K562 (cell line): ENCODE results near the gene MYO3B. TPM values are rescaled to one million over a fixed set of nuclear protein-coding genes. Genes with fewer than 3 reads are reported as not detected.

Source experiments
- ATAC-seq: fragments of 200-7000 bp; cut with Tn5 transposase; 3 replicates; pipeline ENCODE4 v1.9.1; 2020; ENCODE audit warnings: moderate library complexity
- BruUV-seq: library from RNA; stranded (reverse); fragments of 400-500 nt; replicated peaks from 2 replicates; lab custom pipeline; 2021; lab: Mats Ljungman, UMichigan
- CTCF ChIA-PET: fragments of 300-600 bp; formaldehyde crosslinking; extraction: SDS; loops from one replicate; lab custom pipeline; 2021; ENCODE audit warnings: low intra/inter-chr PET ratio; lab: Yijun Ruan, JAX
- POLR2A ChIA-PET: fragments of 300-600, 350-650 bp; sonication (Branson Sonifier 250); formaldehyde crosslinking; extraction: SDS; loops from one replicate; lab custom pipeline; 2021; ENCODE audit warnings: antibody characterized with exemption, inconsistent platforms; lab: Yijun Ruan, JAX
- DNase-seq, 4 experiments: peaks; one replicate each; pipeline versions ENCODE4 v3.0.0 to v3.0.0-alpha.2; 2011 to 2018; ENCODE audit warnings: low spot score in 3 of 4, mixed read lengths in 3 of 4; ENCODE audit errors: extremely low read depth in 1 of 4
- FAIRE-seq: peaks from 2 replicates; lab custom pipeline; 2011; peaks lifted over from hg19 to GRCh38; lab: Jason Lieb, UNC
- H2AFZ ChIP-seq: 2 replicates; pipeline ENCODE4 v1.6.0; 2011; ENCODE audit warnings: low read depth, low read length, control low read depth, inconsistent platforms
- H3K27ac ChIP-seq: fragments of 200-600 bp; 3 replicates; pipeline ENCODE4 v1.8.0; 2011; ENCODE audit warnings: low read depth, mild to moderate bottlenecking, control low read depth, inconsistent platforms, low read length, moderate library complexity, mixed read lengths; ENCODE audit errors: extremely low read depth
- H3K27me3 ChIP-seq, 2 experiments: fragments of 300-600 bp in 1 of 2; 2 replicates in 1 of 2; 3 replicates in 1 of 2; pipeline versions ENCODE4 v1.6.0 to v1.8.0; 2011; ENCODE audit warnings: inconsistent platforms in 2 of 2, low read length in 2 of 2, mild to moderate bottlenecking in 1 of 2, mixed read lengths in 1 of 2, moderate library complexity in 1 of 2; ENCODE audit not compliant: control insufficient read depth in 2 of 2, insufficient read depth in 2 of 2
- H3K36me3 ChIP-seq: fragments of 300-600 bp; 3 replicates; pipeline ENCODE4 v1.8.0; 2011; ENCODE audit warnings: mild to moderate bottlenecking, low read length, inconsistent platforms; ENCODE audit not compliant: control insufficient read depth, insufficient read depth
- H3K4me1 ChIP-seq, 2 experiments: fragments of 200-600 bp in 1 of 2; replicated peaks in 1 of 2; 2 replicates in 1 of 2; 3 replicates in 1 of 2; pipeline versions ENCODE4 v1.5.1 to v1.8.0; 2011; ENCODE audit warnings: inconsistent platforms in 2 of 2, low read length in 2 of 2, mild to moderate bottlenecking in 1 of 2, mixed read lengths in 1 of 2, moderate library complexity in 1 of 2; ENCODE audit not compliant: control insufficient read depth in 2 of 2, insufficient read depth in 2 of 2
- H3K4me2 ChIP-seq: 2 replicates; pipeline ENCODE4 v1.6.1; 2011; ENCODE audit warnings: low read length, control low read depth, inconsistent platforms, mixed read lengths; ENCODE audit not compliant: insufficient read depth
- H3K4me3 ChIP-seq: fragments of 200-600 bp; sonication (generic), shearing (Covaris generic); 2 replicates; pipeline ENCODE4 v1.5.1; 2016; ENCODE audit warnings: control low read depth, inconsistent platforms
- H3K79me2 ChIP-seq: fragments of 200-600 bp; 3 replicates; pipeline ENCODE4 v1.8.0; 2011; ENCODE audit warnings: low read length, inconsistent platforms; ENCODE audit not compliant: control insufficient read depth, insufficient read depth
- H3K9ac ChIP-seq, 2 experiments: 2 replicates each; pipeline versions ENCODE4 v1.6.0 to v1.6.1; 2011; ENCODE audit warnings: low read depth in 2 of 2, low read length in 2 of 2, control low read depth in 1 of 2, inconsistent platforms in 1 of 2, mild to moderate bottlenecking in 1 of 2, mixed read lengths in 1 of 2; ENCODE audit not compliant: insufficient read depth in 1 of 2
- H3K9me1 ChIP-seq: one replicate; pipeline ENCODE4 v1.6.0; 2011; ENCODE audit warnings: inconsistent platforms, mild to moderate bottlenecking, low read length, moderate library complexity; ENCODE audit not compliant: control insufficient read depth, insufficient read depth
- H3K9me3 ChIP-seq: replicated peaks from 2 replicates; pipeline ENCODE4 v1.5.1; 2011; ENCODE audit warnings: low read depth, low read length, inconsistent platforms; ENCODE audit not compliant: control insufficient read depth, insufficient read depth
- H4K20me1 ChIP-seq: replicated peaks from 2 replicates; pipeline ENCODE4 v1.6.1; 2011; ENCODE audit warnings: low read length, inconsistent platforms, mixed read lengths; ENCODE audit not compliant: control insufficient read depth, insufficient read depth
- ADNP ChIP-seq: fragments of 200-800 bp; sonication (Bioruptor generic); IDR thresholded peaks from 2 replicates; pipeline ENCODE4 v1.6.1; 2016; ENCODE audit warnings: missing genetic modification characterization, missing compliant biosample characterization
- CREB5 ChIP-seq: fragments of 250-450 bp; sonication (Bioruptor Pico); IDR thresholded peaks from 2 replicates; pipeline ENCODE4 v1.5.0; 2020; ENCODE audit warnings: mild to moderate bottlenecking
- CTBP1 ChIP-seq: fragments of 450-650 bp; IDR thresholded peaks from 2 replicates; pipeline ENCODE4 v1.6.1; 2016; ENCODE audit warnings: borderline replicate concordance
- ERF ChIP-seq: fragments of 450-650 bp; formaldehyde crosslinking; IDR thresholded peaks from 2 replicates; pipeline ENCODE4 v1.4.0; 2020; ENCODE audit warnings: mild to moderate bottlenecking, mixed read lengths
- HDAC8 ChIP-seq: fragments of 450-650 bp; IDR thresholded peaks from 2 replicates; pipeline ENCODE4 v1.6.1; 2016; ENCODE audit warnings: mild to moderate bottlenecking, missing genetic modification characterization, moderate library complexity, missing compliant biosample characterization
- HLTF ChIP-seq: fragments of 450-650 bp; IDR thresholded peaks from 2 replicates; pipeline ENCODE4 v1.6.1; 2016
- NONO ChIP-seq, 2 experiments: fragments of 200-400 bp in 1 of 2; fragments of 450-650 bp in 1 of 2; formaldehyde crosslinking in 1 of 2; IDR thresholded peaks; 2 replicates each; pipeline ENCODE4 v1.6.1; 2017; ENCODE audit warnings: low read depth in 2 of 2, mild to moderate bottlenecking in 2 of 2, moderate library complexity in 2 of 2, low read length in 1 of 2
- RAD21 ChIP-seq, 2 experiments: fragments of 250-450 bp in 1 of 2; fragments of 450-650 bp in 1 of 2; sonication (Bioruptor Pico) in 1 of 2; formaldehyde crosslinking in 1 of 2; IDR thresholded peaks in 1 of 2; conservative IDR thresholded peaks in 1 of 2; 2 replicates each; pipeline versions ENCODE4 v1.4.0 to v1.8.0; 2020 to 2022; ENCODE audit warnings: mild to moderate bottlenecking in 2 of 2, moderate library complexity in 1 of 2
- RBFOX2 ChIP-seq: fragments of 200-400 bp; formaldehyde crosslinking; IDR thresholded peaks from 2 replicates; pipeline ENCODE4 v1.6.1; 2017; ENCODE audit warnings: low read depth, mild to moderate bottlenecking, low read length, moderate library complexity
- SREBF1 ChIP-seq: fragments of 150-350 bp; IDR thresholded peaks from 2 replicates; pipeline ENCODE4 v1.6.1; 2014; ENCODE audit warnings: antibody characterized with exemption, low read depth, low read length, borderline replicate concordance
- ZEB2 ChIP-seq: fragments of 450-650 bp; IDR thresholded peaks from 2 replicates; pipeline ENCODE4 v1.6.1; 2016
- ZHX1 ChIP-seq: fragments of 150-350 bp; conservative IDR thresholded peaks from 2 replicates; pipeline ENCODE4 v1.6.1; 2014; ENCODE audit warnings: low read length
- ZNF449 ChIP-seq: fragments of 250-450 bp; sonication (Bioruptor Pico); IDR thresholded peaks from 2 replicates; pipeline ENCODE4 v1.8.0; 2022; ENCODE audit warnings: moderate library complexity, mild to moderate bottlenecking, inconsistent platforms
- ZSCAN32 ChIP-seq: fragments of 450-650 bp; formaldehyde crosslinking; IDR thresholded peaks from 2 replicates; pipeline ENCODE4 v1.4.0; 2020; ENCODE audit warnings: mild to moderate bottlenecking, moderate library complexity
- WGBS: fragments of 100-300 bp; shearing (Covaris generic); methylation state at CpG from one replicate; pipeline ENCODE4 v1.1.6; 2016; ENCODE audit warnings: low coverage, mixed read lengths; ENCODE audit not compliant: insufficient coverage; ENCODE audit errors: missing lambda C conversion rate; 5-methylcytosine and 5-hydroxymethylcytosine counted together
- in situ Hi-C: fragments of 300-500 bp; cut with MboI; formaldehyde crosslinking; loops from 4 replicates; pipeline ENCODE4 v1.15.0; 2018; ENCODE audit warnings: inconsistent platforms, mixed read lengths
- intact Hi-C: fragments of 100-400 bp; cut with micrococcal nuclease; formaldehyde crosslinking; loops from 2 replicates; pipeline ENCODE4 v1.14.2; 2022
- polyA plus RNA-seq, 8 experiments: library from polyadenylated mRNA; depleted of rRNA in 4 of 8; stranded (reverse) in 5 of 8; unstranded in 3 of 8; fragments of >200 nt; fragmentation: Nextera tagmentation in 2 of 8; fragmentation: Illumina TruSeq in 1 of 8; extraction: Ambion mirVana in 2 of 8; extraction: Trizol in 1 of 8; gene quantifications; 2 replicates each; pipeline versions ENCODE4 v1.2.1 to v1.2.3, GENCODE V29; 2011 to 2014; ENCODE audit warnings: inconsistent platforms in 1 of 8, missing spikeins in 1 of 8
- total RNA-seq, 7 experiments: library from RNA; depleted of rRNA in 6 of 7; stranded (reverse); fragments of >200 nt in 6 of 7; fragmentation: Illumina TruSeq in 2 of 7; extraction: Trizol in 2 of 7; gene quantifications; 2 replicates each; pipeline versions ENCODE4 v1.2.1 to v1.2.3, GENCODE V29; 2011 to 2021; ENCODE audit warnings: low replicate concordance in 1 of 7

Gene MYO3B
- total and polyA plus RNA-seq, 9 of the 15 experiments (the other 6 are each of a cell fraction or from before 2014, with no cell fraction given) = 2.7 to 6.5 (median 3.6) TPM

- peak overlapping the region in 1 of 2 experiments; percentile 13; a peak in 2 of 4 replicates for H3K9ac ChIP-seq
- H3K36me3 ChIP-seq = no peaks in the 10 kb centered on the region
- no peaks in the 10 kb centered on the region for H3K79me2 ChIP-seq
- H3K4me1 ChIP-seq = peaks cover 12 to 42% of the 10 kb centered on the region in 2 experiments
- H3K27ac ChIP-seq = peak overlapping the region; percentile 16; the same call in 1 of the 3 replicates
- peaks cover 9% of the 10 kb centered on the region for H3K9me3 ChIP-seq
- no peak overlapping the region for H3K4me2 ChIP-seq
- DNase-seq (peak; percentile 26 to 52 (median 38)), ATAC-seq (peak; percentile 67), FAIRE-seq (no peak)
- POLR2A ChIA-PET = interaction anchor here (0.8 to 1.6 kb wide), 5 partner anchors 10 to 274 kb away, joined by 3 to 6 read pairs (median 4); no protein-coding TSS in a partner anchor
- peak overlapping the region; percentile 44 for H2AFZ ChIP-seq
- WGBS = 57% methylated on average over 7 of the region's 7 CpGs
- no peak overlapping the region for H3K4me3 ChIP-seq
- no peaks in the 10 kb centered on the region for H4K20me1 ChIP-seq
- no peaks in the 10 kb centered on the region for H3K9me1 ChIP-seq
- H3K27me3 ChIP-seq = no peaks in the 10 kb centered on the region
- no TSS peak for BruUV-seq
- intact Hi-C loops (no loop called here), in situ Hi-C loops (no loop called here)
- CTCF ChIA-PET = no interaction called here
- TF ChIP-seq ZNF449 (no peak), ZHX1 (no peak), CREB5 (CRISPR knock-in tag) (no peak), RBFOX2 (peak; percentile 50), ZSCAN32 (CRISPR knock-in tag) (0 out of 2 replicates have a peak, but pooled peaks have one; percentile 2), HLTF (no peak), NONO (IDR thresholded peaks at IDR 0.05; ENCODE audit: low read depth in 2 of 2, low read length in 1 of 2) (no peak), ERF (CRISPR knock-in tag) (0 out of 2 replicates have a peak, but pooled peaks have one; percentile 29), CTBP1 (no peak), HDAC8 (tag) (peak; percentile 90; the same call in 1 of the 2 replicates), RAD21 (CRISPR knock-in tag; conservative IDR thresholded peaks at IDR 0.05 in 1 of 2, IDR thresholded peaks at IDR 0.05 in 1 of 2) (0 out of 4 replicates have a peak, but pooled peaks of 1 of the 2 experiments have one; percentile 6), ADNP (tag) (no peak), SREBF1 (0 out of 2 replicates have a peak, but pooled peaks have one; percentile 7), ZEB2 (no peak)
These were observed 76.4 kb downstream of the MYO3B start for GRCh38 chr2:170254293-170254732.
